Raji (cell line): ENCODE measurements around the gene TMEM11.

Source experiments
- POLR2A ChIP-seq: IDR thresholded peaks from 2 replicates; pipeline ENCODE4 v1.6.1; 2011; ENCODE audit warnings: low read depth, low read length, control low read depth; ENCODE audit not compliant: insufficient read depth

TMEM11 gene

DNA sequence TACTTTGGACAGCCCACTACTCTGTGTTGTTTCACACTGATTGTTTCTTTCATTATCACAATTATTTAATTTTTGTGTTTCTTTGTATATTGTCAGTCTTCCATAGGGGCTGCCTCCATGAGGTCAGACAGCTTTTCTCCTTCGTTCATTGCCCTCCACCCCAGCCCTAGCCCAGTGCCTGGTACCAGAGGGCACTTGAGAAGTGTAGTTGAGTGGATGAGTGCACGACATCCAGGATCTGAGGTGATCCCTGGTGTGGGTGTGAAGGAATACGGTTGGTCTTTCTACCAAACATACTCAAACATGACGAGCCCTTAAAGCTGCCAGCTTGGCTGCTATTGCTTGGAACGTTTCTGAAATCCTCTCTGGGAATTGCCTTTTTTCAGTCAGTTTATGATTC, 49.3 kb downstream of the TMEM11 start:
- TF ChIP-seq POLR2A: no peak

DNA sequence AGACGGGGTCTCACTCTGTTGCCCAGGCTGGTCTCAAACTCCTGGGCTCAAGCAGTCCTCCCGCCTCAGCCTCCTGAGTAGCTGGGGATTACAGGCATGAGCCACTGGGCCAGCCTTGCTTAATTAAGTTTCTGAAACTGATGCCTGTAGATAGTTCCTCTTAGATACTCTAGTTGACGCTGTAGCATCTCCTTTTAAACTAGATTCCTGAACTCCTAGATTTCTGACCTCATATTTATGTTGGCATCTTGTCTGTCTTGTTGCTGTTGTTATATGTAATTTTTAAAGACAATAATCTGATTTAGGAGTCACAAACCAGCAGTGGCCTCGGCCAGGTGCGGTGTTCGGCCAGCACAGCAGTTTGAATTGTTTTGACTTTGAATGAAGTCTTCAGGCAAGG, 49.7 kb downstream of the TMEM11 start:
- TF ChIP-seq POLR2A: no peak

DNA sequence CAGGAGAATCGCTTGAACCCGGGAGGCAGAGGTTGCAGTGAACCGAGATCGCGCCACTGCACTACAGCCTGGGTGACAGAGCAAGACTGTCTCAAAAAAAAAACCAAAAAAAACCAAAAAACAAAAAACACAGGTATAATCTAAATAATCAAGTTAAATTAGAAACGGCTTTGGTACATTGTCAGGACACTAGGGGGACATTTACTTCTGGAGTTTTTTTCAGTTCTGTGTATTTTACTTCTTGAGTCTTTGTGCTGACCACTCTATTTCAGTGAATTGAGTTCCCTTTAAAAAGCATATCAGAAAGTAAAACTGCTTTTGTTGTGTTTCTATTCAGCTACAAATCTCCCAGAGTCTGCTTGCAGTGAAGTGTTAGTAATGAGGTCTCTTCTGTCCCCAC, 50.9 kb downstream of the TMEM11 start:
- no peak for TF ChIP-seq POLR2A

DNA sequence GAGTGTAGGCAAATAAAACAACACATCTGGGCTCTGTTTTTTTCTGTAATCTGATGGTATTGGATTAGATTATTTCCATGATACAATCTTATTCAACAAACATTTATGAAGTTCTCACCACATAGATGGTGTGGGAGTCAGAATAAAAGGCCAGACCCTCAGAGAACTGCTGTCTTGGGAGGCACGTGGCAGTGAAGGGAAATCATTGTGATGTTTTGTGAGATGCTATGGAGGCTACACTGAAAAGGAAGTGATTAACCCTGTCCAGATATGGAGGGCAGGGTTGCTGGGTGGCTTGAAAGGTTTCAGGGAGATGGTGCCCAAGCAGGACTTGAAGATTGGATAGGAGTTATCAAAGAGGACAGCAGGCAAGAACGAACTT, 51.6 kb downstream of the TMEM11 start:
- no peak for TF ChIP-seq POLR2A

DNA sequence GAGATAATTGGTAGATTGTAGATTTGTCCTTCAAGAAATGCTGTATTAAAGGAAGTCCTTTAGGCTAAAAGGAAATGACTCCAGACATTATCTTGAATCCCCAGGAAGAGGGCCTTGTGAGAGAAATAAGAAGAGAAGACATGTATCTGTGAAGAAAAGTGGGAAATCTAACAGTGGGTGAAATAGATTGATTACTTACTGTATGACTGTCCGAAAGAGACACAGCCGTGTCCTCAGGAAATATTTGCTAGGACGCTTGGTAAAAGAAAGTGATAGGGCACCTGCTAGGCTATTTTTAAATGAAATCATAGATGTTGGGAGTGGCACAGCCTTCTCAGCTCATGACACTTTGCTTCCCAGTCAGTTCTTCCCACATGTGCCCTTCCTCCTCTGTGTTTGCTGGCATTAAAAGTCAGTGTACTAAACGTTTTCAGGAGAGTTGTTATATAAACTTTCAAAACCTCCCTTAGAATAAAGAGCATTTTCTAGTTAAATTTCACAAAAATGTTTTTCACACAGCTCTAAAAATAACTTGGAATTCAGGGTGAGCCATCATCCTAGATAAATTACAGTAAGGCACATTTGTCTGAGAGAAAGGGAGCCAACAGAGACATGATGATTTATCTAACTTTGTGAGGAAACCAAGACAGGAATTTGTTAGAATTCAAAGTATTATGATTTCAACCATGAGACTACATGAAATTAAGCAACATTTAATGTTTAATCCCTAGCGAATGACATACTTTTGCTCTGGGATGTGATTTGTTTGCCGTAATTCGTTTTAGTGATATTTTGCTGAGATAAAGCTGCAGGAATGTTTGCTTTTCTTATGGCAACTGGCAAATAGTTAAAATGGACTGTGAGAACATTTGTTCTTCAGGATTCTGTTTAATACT, 52.2 kb downstream of the TMEM11 start:
- TF ChIP-seq POLR2A: no peak

DNA sequence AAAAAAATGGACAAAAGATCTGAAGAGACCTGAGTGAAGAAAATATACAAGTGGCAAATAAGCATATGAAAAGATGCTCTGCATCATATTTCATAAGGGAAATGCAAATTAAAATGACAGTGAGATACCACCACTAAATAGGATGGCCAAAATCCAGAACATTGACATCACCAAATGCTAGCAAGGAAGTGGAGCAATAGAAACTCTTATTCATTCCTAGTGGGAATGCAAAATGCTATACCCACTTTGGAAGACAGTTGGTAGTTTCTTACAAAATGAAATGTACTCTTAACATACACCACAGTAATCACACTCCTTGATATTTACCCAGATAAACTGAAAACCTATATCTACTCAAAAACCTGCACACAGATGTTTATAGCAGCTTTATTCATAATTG, 53.6 kb downstream of the TMEM11 start:
- TF ChIP-seq POLR2A: no peak

DNA sequence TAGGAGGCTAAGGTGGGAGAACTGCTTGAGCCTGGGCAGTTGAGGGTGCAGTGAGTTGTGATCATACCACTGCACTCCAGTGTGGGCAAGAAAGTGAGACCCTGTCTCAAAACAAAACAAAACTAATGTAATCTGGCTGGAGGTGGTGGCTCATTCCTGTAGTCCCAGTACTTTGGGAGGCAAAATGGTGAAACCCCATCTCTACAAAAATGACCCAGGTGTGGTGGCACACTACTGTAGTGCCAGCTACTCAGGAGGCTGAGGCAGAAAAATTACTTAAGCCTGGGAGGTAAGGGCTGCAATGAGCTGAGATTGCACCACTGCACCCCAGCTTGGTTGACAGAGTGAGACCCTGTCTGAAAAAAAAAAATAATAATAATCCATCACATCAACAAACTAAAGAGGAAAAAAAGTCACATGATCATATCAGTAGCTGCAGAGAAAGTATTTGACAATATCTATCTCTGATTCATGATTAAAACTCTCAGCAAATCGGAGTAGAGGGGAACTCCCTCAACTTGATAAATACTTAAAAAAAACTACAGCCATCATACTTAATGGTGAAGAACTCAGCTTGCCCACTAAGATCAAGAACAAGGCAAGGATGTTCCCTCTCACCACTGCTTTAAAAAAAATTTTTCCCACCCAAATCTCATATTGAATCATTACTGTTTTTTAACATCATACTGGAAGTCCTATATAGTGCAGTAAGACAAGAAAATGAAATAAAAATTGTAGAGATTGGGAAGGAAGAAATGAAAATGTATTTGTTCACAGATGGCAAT, 56.2 kb downstream of the TMEM11 start:
- no peak for TF ChIP-seq POLR2A

DNA sequence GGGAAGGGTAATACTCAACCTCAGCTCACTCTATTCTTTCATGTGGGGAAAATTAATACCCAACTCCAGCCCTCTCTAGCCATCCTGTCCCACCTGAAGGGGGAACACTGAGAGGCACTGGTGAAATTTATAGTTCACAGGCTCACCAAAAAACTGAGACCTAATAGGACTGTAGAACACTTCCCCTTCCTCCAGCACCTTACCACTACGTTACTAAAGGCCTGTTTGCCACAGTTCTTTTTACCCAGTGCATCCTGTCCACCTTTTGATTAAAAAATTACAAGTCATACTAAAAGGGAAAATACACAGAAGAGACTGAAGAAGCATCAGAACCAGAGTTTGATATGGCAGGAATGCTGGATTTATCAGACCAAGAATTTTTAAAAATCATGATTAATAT, 61.2 kb downstream of the TMEM11 start:
- no peak for TF ChIP-seq POLR2A

DNA sequence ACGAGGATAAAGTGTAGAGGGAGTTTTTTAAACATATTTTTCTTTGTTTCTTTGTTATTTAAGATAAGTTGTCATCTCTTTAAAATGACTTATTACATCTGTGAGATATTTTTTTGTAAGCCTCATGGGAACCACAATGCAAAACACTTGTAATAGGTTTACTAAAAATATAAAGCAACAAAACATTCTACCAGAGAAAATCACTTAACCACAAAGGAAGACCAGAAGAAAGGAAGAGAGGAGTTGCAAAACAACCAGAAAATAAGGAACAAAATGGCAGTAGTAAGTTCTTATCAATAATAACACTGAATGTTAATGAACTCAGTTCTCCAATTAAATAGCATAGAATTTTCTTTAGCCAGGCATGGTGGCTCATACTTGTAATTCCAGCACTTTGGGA, 64.3 kb downstream of the TMEM11 start:
- TF ChIP-seq POLR2A: no peak
